Neural cell (in vitro differentiated cells): ENCODE measurements around the gene SSTR4.

Source experiments
- CTCF ChIP-seq: fragments of 450-650 bp; IDR thresholded peaks from 2 replicates; pipeline ENCODE4 v1.5.1; 2014; ENCODE audit warnings: antibody characterized with exemption, mild to moderate bottlenecking, moderate library complexity; ENCODE audit not compliant: poor library complexity, severe bottlenecking
- MXI1 ChIP-seq: fragments of 450-650 bp; conservative IDR thresholded peaks from 2 replicates; pipeline ENCODE4 v1.6.1; 2014; ENCODE audit warnings: antibody characterized with exemption, mild to moderate bottlenecking; ENCODE audit not compliant: poor library complexity, severe bottlenecking
- TAF1 ChIP-seq: IDR thresholded peaks from 2 replicates; pipeline ENCODE4 v1.6.1; 2012; ENCODE audit warnings: low read depth

- TF ChIP-seq CTCF (no peak), TAF1 (no peak), MXI1 (no peak)
These were observed 49.8 kb downstream of the SSTR4 start for GRCh38 chr20:23084845-23085365.
